ENCODE data around the gene STK32B. TPM values are rescaled to one million over a fixed set of nuclear protein-coding genes. Genes with fewer than 3 reads are reported as not detected.

The STK32B gene
- total and polyA plus RNA-seq, 2 of the 4 experiments (the other 2 are of a cell fraction), result 5.5 to 6.3 TPM

GRCh38 chr4:5137226-5137625, 85.9 kb downstream of the STK32B start:
- Histone ChIP-seq H2BK5ac (ENCODE audit: low read depth, low read length, poor library complexity, severe bottlenecking) (no peak overlapping the region), H3K56ac (ENCODE audit: extremely low read depth, insufficient read depth, low read length) (no peak overlapping the region), H2BK15ac (ENCODE audit: low read depth, low read length) (no peak overlapping the region), H4K20me1 (ENCODE audit: insufficient read depth, low read length) (no peaks in the 10 kb centered on the region), H3K4me2 (ENCODE audit: low read depth, low read length) (no peak overlapping the region), H3K36me3 (ENCODE audit: control insufficient read depth, insufficient read depth, low read length) (no peaks in the 10 kb centered on the region), H3K79me1 (ENCODE audit: low read depth in 1 of 2, low read length in 2 of 2) (0 out of 4 replicates have a peak, but pooled peaks cover 0 to 7% of the 10 kb centered on the region in 2 experiments), H3K4ac (ENCODE audit: low read depth, low read length) (no peak overlapping the region), H2BK20ac (ENCODE audit: low read depth, low read length) (no peak overlapping the region), H3K4me3 (ENCODE audit: insufficient read depth, low read depth, low read length) (no peak overlapping the region), H3K9me3 (ENCODE audit: control insufficient read depth, insufficient read depth, low read length) (no peaks in the 10 kb centered on the region), H3K27me3 (ENCODE audit: control insufficient read depth, insufficient read depth, low read length) (no peaks in the 10 kb centered on the region), H3K18ac (ENCODE audit: low read depth, low read length) (no peak overlapping the region), H3K4me1 (ENCODE audit: control insufficient read depth, insufficient read depth, low read length) (no peaks in the 10 kb centered on the region), H3K27ac (ENCODE audit: insufficient read depth, low read length) (no peak overlapping the region), H2AK5ac (ENCODE audit: low read depth, low read length) (no peak overlapping the region), H2AFZ (replicated peaks; ENCODE audit: low read length, poor library complexity) (no peak overlapping the region), H3K9ac (ENCODE audit: low read depth, low read length) (no peak overlapping the region), H4K8ac (ENCODE audit: low read depth in 2 of 2, low read length in 2 of 2) (no peak overlapping the region), H2BK120ac (ENCODE audit: low read depth, low read length) (no peak overlapping the region), H3K9me1 (ENCODE audit: insufficient read depth, low read length) (peaks cover 7% of the 10 kb centered on the region; the same call in 1 of the 2 replicates), H3K14ac (replicated peaks; ENCODE audit: low read depth, low read length) (no peak overlapping the region), H4K5ac (ENCODE audit: low read depth, low read length) (no peak overlapping the region), H3K23ac (ENCODE audit: low read depth, low read length) (no peak overlapping the region), H2AK9ac (replicated peaks; ENCODE audit: low read depth, low read length, poor library complexity) (no peak overlapping the region), H4K91ac (ENCODE audit: insufficient read depth, low read depth, low read length) (no peak overlapping the region)
- ChIA-PET POLR2A (ENCODE audit: unreplicated experiment) (no interaction called here), CTCF (interaction anchor here (1.0 kb wide), 1 partner anchor 21 kb away, joined by 3 read pairs; no protein-coding TSS in a partner anchor)
- dilution Hi-C loops (cut with HindIII; ENCODE audit: low sequenced_read_pairs, unreplicated experiment), result no loop called here
- BruUV-seq (replicated peaks), result no TSS peak
- no peak for TF ChIP-seq MXI1 (IDR thresholded peaks at IDR 0.05; ENCODE audit: borderline replicate concordance, low read depth, low read length)
- no peak for TF ChIP-seq USF2 (IDR thresholded peaks at IDR 0.05; ENCODE audit: low read depth, low read length)
- TF ChIP-seq RAD21 (IDR thresholded peaks at IDR 0.05; ENCODE audit: low read length), result no peak
- TF ChIP-seq RFX5 (IDR thresholded peaks at IDR 0.05; ENCODE audit: low read depth, low read length), result no peak
- TF ChIP-seq SMC3 (IDR thresholded peaks at IDR 0.05; ENCODE audit: low read depth, low read length), result no peak
- no peak for TF ChIP-seq RCOR1 (IDR thresholded peaks at IDR 0.05; ENCODE audit: insufficient replicate concordance, low read length)
- no peak for TF ChIP-seq MAZ (IDR thresholded peaks at IDR 0.05; ENCODE audit: borderline replicate concordance, low read depth, low read length)
- TF ChIP-seq CHD1 (IDR thresholded peaks at IDR 0.05; ENCODE audit: low read depth, low read length), result no peak
- no peak for TF ChIP-seq CEBPB (IDR thresholded peaks at IDR 0.05; ENCODE audit: low read depth, low read length)
- TF ChIP-seq MAFK (IDR thresholded peaks at IDR 0.05; ENCODE audit: low read depth, low read length), result no peak
- no peak for TF ChIP-seq CTCF (conservative IDR thresholded peaks at IDR 0.05; ENCODE audit: low read depth, low read length)
- TF ChIP-seq FOS (IDR thresholded peaks at IDR 0.05; ENCODE audit: low read depth, low read length), result no peak
- TF ChIP-seq ELK1 (IDR thresholded peaks at IDR 0.05; ENCODE audit: borderline replicate concordance, low read depth, low read length), result no peak
- TF ChIP-seq NFE2L2 (IDR thresholded peaks at IDR 0.05; ENCODE audit: low read depth, low read length), result no peak
- TF ChIP-seq BHLHE40 (IDR thresholded peaks at IDR 0.05; ENCODE audit: low read depth, low read length), result no peak
- no peak for TF ChIP-seq POLR2A (IDR thresholded peaks at IDR 0.05; ENCODE audit: low read depth, low read length)
- intact Hi-C loops (cut with micrococcal nuclease), result no loop called here
- no CpG with 5 or more reads among the region's 2 CpGs for WGBS, 2 experiments (ENCODE audit: extremely low coverage in 2 of 2, insufficient read length in 1 of 2)
- DNase-seq (no peak), ATAC-seq (ENCODE audit: low read depth) (no peak)
- in situ Hi-C loops (cut with MboI; ENCODE audit: low sequenced_read_pairs), result no loop called here
